GM12872 (cell line): ENCODE results near the gene HOXD1.

ENCODE experiments used
- CTCF ChIP-seq: IDR thresholded peaks from 3 replicates; pipeline ENCODE4 v1.5.1; 2011; ENCODE audit warnings: low read depth, mild to moderate bottlenecking, low read length, moderate library complexity; ENCODE audit not compliant: insufficient read depth

The HOXD1 gene

GRCh38 chr2:176150584-176151441 is 37.7 kb upstream of the HOXD1 start:
- no peak for TF ChIP-seq CTCF

- TF ChIP-seq CTCF: no peak
Observed at GRCh38 chr2:176151442-176152287, 36.8 kb upstream of the HOXD1 start, which contains the start of gene HOXD4. HOXD4 (plus strand) TSS chr2:176151550; CDS start chr2:176151634, 84 bp downstream.

- no peak for TF ChIP-seq CTCF
Observed at GRCh38 chr2:176152350-176153181, 35.9 kb upstream of the HOXD1 start.

GRCh38 chr2:176154576-176155252 is 33.8 kb upstream of the HOXD1 start:
- no peak for TF ChIP-seq CTCF

- TF ChIP-seq CTCF: no peak
Observed at GRCh38 chr2:176155356-176156044, 33.0 kb upstream of the HOXD1 start.

- TF ChIP-seq CTCF: no peak
Observed at GRCh38 chr2:176156301-176156806, 32.1 kb upstream of the HOXD1 start.
